Measurements from ENCODE around the gene NTM. TPM values are rescaled to one million over a fixed set of nuclear protein-coding genes. Genes with fewer than 3 reads are reported as not detected.

NTM gene
- total and polyA plus RNA-seq, 2 donors (not counting 3 experiments of a cell fraction or from before 2014, with no cell fraction given): 1.00 to 1.1 TPM

GRCh38 chr11:132072858-132073211, 702.4 kb downstream of the NTM start:
- no peaks in the 10 kb centered on the region for H4K20me1 ChIP-seq (replicated peaks; ENCODE audit: control insufficient read depth, extremely low read depth, insufficient read depth, low read length)
- no peak for FAIRE-seq
- peak overlapping the region; percentile 40 for H3K4me2 ChIP-seq (ENCODE audit: insufficient read depth, low read length)
- H3K36me3 ChIP-seq (ENCODE audit: control insufficient read depth in 2 of 2, extremely low read depth in 1 of 2, insufficient read depth in 2 of 2, low read length in 2 of 2): no peaks in the 10 kb centered on the region
- H3K27ac ChIP-seq (ENCODE audit: insufficient read depth, low read depth, low read length): peak overlapping the region; percentile 99
- H3K9me1 ChIP-seq (replicated peaks; ENCODE audit: control insufficient read depth, extremely low read depth, insufficient read depth, low read length): no peaks in the 10 kb centered on the region
- TF ChIP-seq CTCF (IDR thresholded peaks at IDR 0.05; ENCODE audit: extremely low read depth in 1 of 2, insufficient read depth in 1 of 2, low read depth in 1 of 2, low read length in 2 of 2) (no peak), GATA2 (IDR thresholded peaks at IDR 0.05; ENCODE audit: insufficient read depth, insufficient read length, low read depth, low read length) (no peak), EZH2 (IDR thresholded peaks at IDR 0.05; ENCODE audit: borderline replicate concordance, low read depth, low read length, severe bottlenecking) (no peak), MYC (IDR thresholded peaks at IDR 0.05; ENCODE audit: low read depth, low read length) (no peak), POLR2A (IDR thresholded peaks at IDR 0.05; ENCODE audit: low read depth, low read length) (no peak), POLR2AphosphoS5 (IDR thresholded peaks at IDR 0.05; ENCODE audit: insufficient read depth, low read depth, low read length) (no peak), JUN (IDR thresholded peaks at IDR 0.05; ENCODE audit: borderline replicate concordance, insufficient read depth, insufficient read length, low read depth) (no peak), FOS (IDR thresholded peaks at IDR 0.05; ENCODE audit: borderline replicate concordance, insufficient read depth, low read length) (no peak), MAX (IDR thresholded peaks at IDR 0.05; ENCODE audit: insufficient read depth, insufficient read length) (no peak)
- H3K4me1 ChIP-seq (ENCODE audit: control insufficient read depth, extremely low read depth, insufficient read depth, low read length): peaks cover 32% of the 10 kb centered on the region
- no peak for DNase-seq (ENCODE audit: low read depth, low spot score)
- ChIA-PET CTCF (interaction anchor here (0.9 to 3.7 kb wide), 12 partner anchors 19 to 381 kb away, joined by 3 to 48 read pairs (median 4); no protein-coding TSS in a partner anchor), POLR2A (interaction anchor here (1.3 kb wide), 1 partner anchor 54 kb away, joined by 3 read pairs; no protein-coding TSS in a partner anchor)
- TSS peak; percentile 86 for BruUV-seq (replicated peaks)
- peak overlapping the region; percentile 86 for H3K9ac ChIP-seq (replicated peaks; ENCODE audit: extremely low read depth, insufficient read depth, low read length)
- H2AFZ ChIP-seq (ENCODE audit: low read depth, low read length): peak overlapping the region; percentile 2
- H3K79me2 ChIP-seq (ENCODE audit: control insufficient read depth, insufficient read depth, low read length): no peaks in the 10 kb centered on the region
- no peaks in the 10 kb centered on the region for H3K27me3 ChIP-seq (ENCODE audit: control insufficient read depth in 2 of 2, insufficient read depth in 2 of 2, low read length in 2 of 2)
- intact Hi-C loops (cut with micrococcal nuclease) (loop anchor here (1.0 to 5.0 kb wide), 14 partner anchors 39 to 1346 kb away; no protein-coding TSS in a partner anchor), dilution Hi-C loops (cut with MboI; ENCODE audit: extremely low pct_ligation_motif_present, low sequenced_read_pairs) (no loop called here)
- no peaks in the 10 kb centered on the region for H3K9me3 ChIP-seq (replicated peaks; ENCODE audit: control insufficient read depth, insufficient read depth, low read length)
- H3K4me3 ChIP-seq (replicated peaks in 1 of 3; ENCODE audit: insufficient read depth in 1 of 3, low read depth in 1 of 3, low read length in 3 of 3): no peak overlapping the region

Measured in endothelial cell of umbilical vein (primary cell).